Naive thymus-derived CD8-positive, alpha-beta T cell (primary cell): Measurements from ENCODE around the gene WFDC9. TPM values are rescaled to one million over a fixed set of nuclear protein-coding genes. Genes with fewer than 3 reads are reported as not detected.
A peak's percentile ranks its signal among the peaks of the same experiment; 100 is the strongest.
"Not testable (repeated sequence)": the region's sequence is repeated elsewhere in the genome, so short reads cannot be mapped to it uniquely, and the experiment has no call there.

Experiments used
- ATAC-seq, 2 donors: fragments of 150-1000 bp; cut with Tn5 transposase in 1 of 2; sonication (Bioruptor Pico), chemical (Tn5 transposase) in 1 of 2; 1 replicate in 1 of 2; 2 replicates in 1 of 2; pipeline ENCODE4 v1.10.0; 2021; ENCODE audit warnings: mild to moderate bottlenecking in 2 of 2, moderate library complexity in 2 of 2
- POLR2A ChIA-PET: fragments of 350-600 bp; sonication (Branson Sonifier 250); formaldehyde crosslinking; loops from one replicate; lab custom pipeline; 2021; ENCODE audit warnings: antibody characterized with exemption; lab: Charles Lee
- DNase-seq, 10 donors: peaks; one replicate each; pipeline versions ENCODE4 v3.0.0 to v3.0.0-alpha.2; 2020 to 2022
- H3K27ac Mint-ChIP-seq, 10 donors: one replicate each; pipeline ENCODE4 v1.8.0; 2020 to 2022; ENCODE audit warnings: mild to moderate bottlenecking in 10 of 10, mixed read lengths in 10 of 10, moderate library complexity in 4 of 10, inconsistent platforms in 1 of 10
- H3K27me3 Mint-ChIP-seq, 5 donors: one replicate each; pipeline ENCODE4 v1.8.0; 2021 to 2022; ENCODE audit warnings: mixed read lengths in 5 of 5
- H3K36me3 Mint-ChIP-seq, 3 donors: one replicate each; pipeline ENCODE4 v1.8.0; 2020 to 2022; ENCODE audit warnings: mixed read lengths in 3 of 3, mild to moderate bottlenecking in 2 of 3, inconsistent platforms in 1 of 3
- H3K4me1 Mint-ChIP-seq, 4 donors: one replicate each; pipeline ENCODE4 v1.8.0; 2021 to 2022; ENCODE audit warnings: mixed read lengths in 4 of 4
- H3K4me3 Mint-ChIP-seq, 10 donors: one replicate each; pipeline ENCODE4 v1.8.0; 2020 to 2022; ENCODE audit warnings: mild to moderate bottlenecking in 10 of 10, mixed read lengths in 10 of 10, moderate library complexity in 6 of 10, inconsistent platforms in 1 of 10
- H3K9me3 Mint-ChIP-seq, 9 donors: one replicate each; pipeline ENCODE4 v1.8.0; 2020 to 2022; ENCODE audit warnings: mixed read lengths in 9 of 9, mild to moderate bottlenecking in 3 of 9, inconsistent platforms in 1 of 9, moderate library complexity in 1 of 9
- polyA plus RNA-seq, 3 donors: library from polyadenylated mRNA; unstranded; fragments of 300-500 nt; fragmentation: Illumina TruSeq; gene quantifications; one replicate each; pipeline ENCODE4 v1.2.3, GENCODE V29; 2021
- total RNA-seq, 8 experiments: library from RNA in 2 of 8; stranded (reverse) in 2 of 8; gene quantifications; one replicate each; pipeline ENCODE4 v1.2.3 and lab custom pipeline; 2021 to 2026

Gene WFDC9
- total RNA-seq (not detected), polyA plus RNA-seq (not detected), total RNA-seq (lab: John Stamatoyannopoulos, UW) (0 reads per million in 6 experiments)

GRCh38 chr20:45631184-45631583 lies at the start of gene WFDC9:
Gene WFDC9, minus strand, starts transcription at chr20:45631284. Its CDS starts 21,103 bp downstream, at chr20:45610181.
- ATAC-seq (no peak), DNase-seq (no peak)
- POLR2A ChIA-PET, result no interaction called here
- Mint-ChIP-seq H3K9me3 (peaks cover 0 to 6% (median 0%) of the 10 kb centered on the region in 9 donors), H3K36me3 (no peaks in the 10 kb centered on the region), H3K27me3 (peaks cover 13 to 65% (median 39%) of the 10 kb centered on the region in 5 donors), H3K27ac (no peak within 1 kb of the TSS), H3K4me3 (no peak within 1 kb of the TSS), H3K4me1 (peaks cover 0 to 4% (median 0%) of the 10 kb centered on the region in 4 donors)

GRCh38 chr20:45679650-45680049 lies 48.6 kb upstream of the WFDC9 start:
- H3K27me3 Mint-ChIP-seq, result peaks cover 2 to 54% (median 14%) of the 10 kb centered on the region in 5 donors

GRCh38 chr20:45672765-45673164 lies 41.7 kb upstream of the WFDC9 start:
- peaks cover 11 to 42% (median 29%) of the 10 kb centered on the region in 5 donors for H3K27me3 Mint-ChIP-seq
- H3K4me1 Mint-ChIP-seq, result no peaks in the 10 kb centered on the region
- no peak overlapping the region for H3K27ac Mint-ChIP-seq
- no peak overlapping the region for H3K4me3 Mint-ChIP-seq
- H3K36me3 Mint-ChIP-seq, result peaks cover 0 to 15% (median 2%) of the 10 kb centered on the region in 3 donors
- DNase-seq, result no peak
- ATAC-seq, result no peak
- H3K9me3 Mint-ChIP-seq, result peaks cover 9 to 26% (median 13%) of the 10 kb centered on the region in 9 donors
- POLR2A ChIA-PET, result no interaction called here

More at GRCh38 chr20:45679650-45680049, 48.6 kb upstream of the WFDC9 start:
- Mint-ChIP-seq H3K36me3 (peaks cover 0 to 41% (median 9%) of the 10 kb centered on the region in 3 donors), H3K9me3 (peaks cover 16 to 54% (median 37%) of the 10 kb centered on the region in 9 donors), H3K4me1 (no peaks in the 10 kb centered on the region), H3K27ac (no peak overlapping the region), H3K4me3 (no peak overlapping the region)
- POLR2A ChIA-PET, result no interaction called here
- ATAC-seq (no peak), DNase-seq (no peak)

- H3K9me3 Mint-ChIP-seq, result peaks cover 0 to 8% (median 2%) of the 10 kb centered on the region in 9 donors
- H3K36me3 Mint-ChIP-seq, result peaks cover 0 to 2% (median 0%) of the 10 kb centered on the region in 3 donors
- H3K4me3 Mint-ChIP-seq, result no peak within 1 kb of the TSS
- ATAC-seq, result no peak
- no peak within 1 kb of the TSS for H3K27ac Mint-ChIP-seq
- no peak for DNase-seq
- peaks cover 20 to 43% (median 28%) of the 10 kb centered on the region in 5 donors for H3K27me3 Mint-ChIP-seq
- H3K4me1 Mint-ChIP-seq, result no peaks in the 10 kb centered on the region
- POLR2A ChIA-PET, result interaction anchor here (0.6 kb wide), 1 partner anchor 142 kb away, joined by 4 read pairs; no protein-coding TSS in a partner anchor
Observed at GRCh38 chr20:45670139-45670538, 39.1 kb upstream of the WFDC9 start, which contains the start of gene WFDC11. Gene WFDC11, minus strand, starts transcription at chr20:45670239. Its CDS starts 19,639 bp downstream, at chr20:45650600.

- H3K4me1 Mint-ChIP-seq, H3K27ac Mint-ChIP-seq, H3K4me3 Mint-ChIP-seq, ATAC-seq, DNase-seq, H3K9me3 Mint-ChIP-seq, H3K36me3 Mint-ChIP-seq, POLR2A ChIA-PET: not testable (repeated sequence)
- H3K27me3 Mint-ChIP-seq, result peaks cover 1 to 20% (median 6%) of the 10 kb centered on the region in 5 donors
Observed at GRCh38 chr20:45657038-45657437, 26.0 kb upstream of the WFDC9 start.

GRCh38 chr20:45651726-45652125 lies 20.6 kb upstream of the WFDC9 start:
- ATAC-seq, POLR2A ChIA-PET, H3K9me3 Mint-ChIP-seq, H3K4me3 Mint-ChIP-seq, H3K27ac Mint-ChIP-seq, H3K4me1 Mint-ChIP-seq, DNase-seq, H3K36me3 Mint-ChIP-seq: not testable (repeated sequence)
- H3K27me3 Mint-ChIP-seq, result peaks cover 4 to 39% (median 17%) of the 10 kb centered on the region in 5 donors

- H3K4me3 Mint-ChIP-seq, result no peak overlapping the region
Observed at GRCh38 chr20:45649312-45649863, 18.3 kb upstream of the WFDC9 start.

GRCh38 chr20:45647441-45648050 lies 16.5 kb upstream of the WFDC9 start:
- Mint-ChIP-seq H3K4me1 (no peaks in the 10 kb centered on the region), H3K4me3 (no peak overlapping the region), H3K27ac (no peak overlapping the region), H3K27me3 (peaks cover 6 to 24% (median 16%) of the 10 kb centered on the region in 5 donors), H3K36me3 (no peaks in the 10 kb centered on the region), H3K9me3 (peaks cover 0 to 5% (median 0%) of the 10 kb centered on the region in 9 donors)
- no peak for DNase-seq
- POLR2A ChIA-PET, result no interaction called here
- ATAC-seq, result no peak

More at GRCh38 chr20:45649312-45649863, 18.3 kb upstream of the WFDC9 start:
- Mint-ChIP-seq H3K36me3 (no peaks in the 10 kb centered on the region), H3K4me1 (no peaks in the 10 kb centered on the region), H3K27me3 (peaks cover 7 to 36% (median 22%) of the 10 kb centered on the region in 5 donors), H3K27ac (peak overlapping the region in 1 of 10 donors; percentile 40), H3K9me3 (peaks cover 0 to 5% (median 0%) of the 10 kb centered on the region in 9 donors)
- no peak for DNase-seq
- POLR2A ChIA-PET, result no interaction called here
- no peak for ATAC-seq

GRCh38 chr20:45646875-45647274 lies 15.8 kb upstream of the WFDC9 start:
- ATAC-seq (no peak), DNase-seq (no peak)
- Mint-ChIP-seq H3K9me3 (peaks cover 0 to 5% (median 0%) of the 10 kb centered on the region in 9 donors), H3K4me1 (no peaks in the 10 kb centered on the region), H3K27me3 (peaks cover 6 to 25% (median 16%) of the 10 kb centered on the region in 5 donors), H3K36me3 (no peaks in the 10 kb centered on the region), H3K27ac (no peak overlapping the region), H3K4me3 (no peak overlapping the region)
- POLR2A ChIA-PET, result no interaction called here

GRCh38 chr20:45645869-45646268 lies 14.8 kb upstream of the WFDC9 start:
- DNase-seq, ATAC-seq, H3K27ac Mint-ChIP-seq, H3K36me3 Mint-ChIP-seq, H3K4me3 Mint-ChIP-seq, H3K4me1 Mint-ChIP-seq, H3K9me3 Mint-ChIP-seq, POLR2A ChIA-PET: not testable (repeated sequence)
- peaks cover 3 to 20% (median 9%) of the 10 kb centered on the region in 5 donors for H3K27me3 Mint-ChIP-seq

GRCh38 chr20:45641076-45641475 lies 10.0 kb upstream of the WFDC9 start:
- DNase-seq, H3K27ac Mint-ChIP-seq, H3K4me1 Mint-ChIP-seq, POLR2A ChIA-PET, ATAC-seq, H3K4me3 Mint-ChIP-seq, H3K36me3 Mint-ChIP-seq, H3K9me3 Mint-ChIP-seq: not testable (repeated sequence)
- H3K27me3 Mint-ChIP-seq, result peaks cover 4 to 18% (median 11%) of the 10 kb centered on the region in 5 donors

- peaks cover 6 to 17% (median 10%) of the 10 kb centered on the region in 5 donors for H3K27me3 Mint-ChIP-seq
- H3K4me3 Mint-ChIP-seq, result no peak overlapping the region
- DNase-seq, result no peak
Observed at GRCh38 chr20:45639687-45640086, 8.6 kb upstream of the WFDC9 start.

GRCh38 chr20:45636513-45636912 lies 5.4 kb upstream of the WFDC9 start:
- Mint-ChIP-seq H3K27me3 (peaks cover 10 to 30% (median 15%) of the 10 kb centered on the region in 5 donors), H3K4me1 (no peaks in the 10 kb centered on the region), H3K27ac (no peak overlapping the region), H3K4me3 (no peak overlapping the region), H3K36me3 (no peaks in the 10 kb centered on the region), H3K9me3 (peaks cover 0 to 1% (median 0%) of the 10 kb centered on the region in 9 donors)
- ATAC-seq (no peak), DNase-seq (no peak)
- POLR2A ChIA-PET, result no interaction called here

More at GRCh38 chr20:45639687-45640086, 8.6 kb upstream of the WFDC9 start:
- no peak overlapping the region for H3K27ac Mint-ChIP-seq
- POLR2A ChIA-PET, result no interaction called here
- no peaks in the 10 kb centered on the region for H3K4me1 Mint-ChIP-seq
- no peaks in the 10 kb centered on the region for H3K36me3 Mint-ChIP-seq
- peaks cover 0 to 1% (median 0%) of the 10 kb centered on the region in 9 donors for H3K9me3 Mint-ChIP-seq
- ATAC-seq, result no peak
